GM12801 (cell line): ENCODE data around the gene PNMA6E.

Experiments
- TF ChIP-seq, protein P1 (sequence below): IDR thresholded peaks from one replicate; pipeline ENCODE4 v1.5.1; 2011; ENCODE audit warnings: control low read depth; ENCODE audit not compliant: insufficient read length; ENCODE audit errors: extremely low read depth

Gene PNMA6E

DNA sequence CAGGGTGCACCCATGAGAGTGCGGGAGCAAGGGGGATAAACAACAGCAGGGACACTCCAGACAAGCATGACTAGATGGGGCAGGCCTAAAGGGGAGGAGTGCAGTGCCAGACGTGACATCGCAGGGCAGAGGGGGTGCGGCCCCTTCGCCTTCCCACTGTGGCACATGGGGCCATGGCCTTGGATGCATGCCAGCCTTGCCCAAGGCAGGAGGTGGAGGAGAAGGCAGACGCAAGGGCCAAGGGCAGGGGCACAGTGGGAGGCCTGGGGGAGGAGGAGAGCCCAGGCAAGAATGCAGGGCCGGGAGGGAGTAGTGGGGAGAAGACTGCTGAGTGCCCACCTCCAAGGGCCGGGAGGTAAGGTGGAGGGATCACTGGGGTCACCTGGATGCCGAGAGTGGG, 21.6 kb downstream of the PNMA6E start:
- TF ChIP-seq, protein P1, sequence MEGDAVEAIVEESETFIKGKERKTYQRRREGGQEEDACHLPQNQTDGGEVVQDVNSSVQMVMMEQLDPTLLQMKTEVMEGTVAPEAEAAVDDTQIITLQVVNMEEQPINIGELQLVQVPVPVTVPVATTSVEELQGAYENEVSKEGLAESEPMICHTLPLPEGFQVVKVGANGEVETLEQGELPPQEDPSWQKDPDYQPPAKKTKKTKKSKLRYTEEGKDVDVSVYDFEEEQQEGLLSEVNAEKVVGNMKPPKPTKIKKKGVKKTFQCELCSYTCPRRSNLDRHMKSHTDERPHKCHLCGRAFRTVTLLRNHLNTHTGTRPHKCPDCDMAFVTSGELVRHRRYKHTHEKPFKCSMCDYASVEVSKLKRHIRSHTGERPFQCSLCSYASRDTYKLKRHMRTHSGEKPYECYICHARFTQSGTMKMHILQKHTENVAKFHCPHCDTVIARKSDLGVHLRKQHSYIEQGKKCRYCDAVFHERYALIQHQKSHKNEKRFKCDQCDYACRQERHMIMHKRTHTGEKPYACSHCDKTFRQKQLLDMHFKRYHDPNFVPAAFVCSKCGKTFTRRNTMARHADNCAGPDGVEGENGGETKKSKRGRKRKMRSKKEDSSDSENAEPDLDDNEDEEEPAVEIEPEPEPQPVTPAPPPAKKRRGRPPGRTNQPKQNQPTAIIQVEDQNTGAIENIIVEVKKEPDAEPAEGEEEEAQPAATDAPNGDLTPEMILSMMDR: no peak

DNA sequence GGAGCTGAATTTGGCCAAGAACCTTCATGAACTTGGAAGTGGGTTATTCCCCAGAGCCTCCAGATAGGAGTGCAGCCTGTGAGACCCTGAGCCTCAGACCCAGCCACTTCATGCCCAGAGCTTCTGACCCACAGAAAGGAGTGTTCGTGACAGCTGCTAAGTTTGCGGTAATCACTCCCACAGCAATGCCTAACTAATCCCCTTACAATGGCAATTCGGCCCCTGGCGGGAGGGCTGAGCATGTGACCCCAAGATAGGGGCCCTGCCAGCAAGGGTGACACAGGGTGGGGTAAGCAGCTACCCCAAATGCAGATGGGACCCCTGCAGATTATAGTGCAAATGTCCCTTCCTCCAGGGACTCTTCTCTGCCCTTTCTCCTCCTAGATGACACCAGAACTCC, 22.5 kb downstream of the PNMA6E start:
- TF ChIP-seq, protein P1: no peak

DNA sequence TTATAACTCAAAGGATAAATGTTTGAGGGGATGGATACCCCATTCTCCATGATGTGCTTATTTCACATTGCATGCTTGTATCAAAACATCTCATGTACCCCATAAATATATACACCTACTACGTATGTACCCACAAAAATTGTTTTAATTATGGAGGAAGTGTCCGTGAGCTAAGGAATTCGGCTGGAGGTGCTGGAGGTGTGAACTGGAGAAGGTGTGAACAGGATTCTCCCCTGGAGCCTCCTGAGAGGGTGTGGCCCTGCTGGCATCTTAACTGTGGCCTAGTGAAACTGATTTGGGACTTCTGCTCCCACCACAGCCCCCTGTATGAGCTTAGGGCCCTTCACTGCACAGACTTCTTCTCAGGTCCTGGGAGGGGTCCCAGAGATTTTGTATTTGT, 23.4 kb downstream of the PNMA6E start:
- TF ChIP-seq, protein P1: no peak

DNA sequence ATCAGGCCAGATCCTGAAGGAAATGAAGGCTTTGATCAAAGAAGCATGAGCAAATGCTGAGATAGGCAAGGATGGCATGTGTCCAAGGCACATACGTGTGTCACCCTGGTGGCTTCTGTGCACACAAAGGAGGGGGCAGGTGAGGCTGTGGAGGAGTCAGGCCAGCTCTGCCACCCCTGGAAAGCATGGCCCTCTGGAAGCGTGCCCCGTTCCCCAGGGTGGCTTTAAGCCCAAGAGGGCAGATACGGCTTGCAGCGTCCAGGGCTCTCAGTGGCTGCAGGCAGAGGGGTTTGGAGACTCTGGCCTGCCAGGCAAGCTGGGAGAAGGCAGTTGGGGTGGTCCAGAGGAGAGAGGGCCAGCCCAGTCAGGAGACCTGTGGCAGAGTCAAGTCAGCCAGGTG, 25.6 kb downstream of the PNMA6E start:
- TF ChIP-seq, protein P1: no peak

DNA sequence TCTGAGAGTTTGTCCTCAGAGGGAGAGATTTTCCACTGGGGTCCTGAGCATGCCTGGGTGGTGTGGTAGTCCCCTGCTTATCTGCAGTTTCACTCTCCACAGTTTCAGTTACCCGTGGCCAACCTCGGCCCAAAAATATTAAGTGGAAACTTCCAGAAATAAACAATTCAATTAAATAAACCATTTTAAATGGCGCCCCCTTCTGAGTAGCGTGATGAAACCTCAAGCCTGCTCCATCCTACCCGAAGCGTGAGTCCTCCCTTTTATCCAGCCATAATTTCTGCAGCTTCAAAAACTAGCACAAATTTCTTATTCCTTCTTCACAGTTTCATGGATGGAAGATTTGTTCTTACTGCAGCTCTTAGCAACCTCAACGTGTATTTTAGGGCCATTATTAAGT, 26.7 kb downstream of the PNMA6E start:
- TF ChIP-seq, protein P1: no peak

DNA sequence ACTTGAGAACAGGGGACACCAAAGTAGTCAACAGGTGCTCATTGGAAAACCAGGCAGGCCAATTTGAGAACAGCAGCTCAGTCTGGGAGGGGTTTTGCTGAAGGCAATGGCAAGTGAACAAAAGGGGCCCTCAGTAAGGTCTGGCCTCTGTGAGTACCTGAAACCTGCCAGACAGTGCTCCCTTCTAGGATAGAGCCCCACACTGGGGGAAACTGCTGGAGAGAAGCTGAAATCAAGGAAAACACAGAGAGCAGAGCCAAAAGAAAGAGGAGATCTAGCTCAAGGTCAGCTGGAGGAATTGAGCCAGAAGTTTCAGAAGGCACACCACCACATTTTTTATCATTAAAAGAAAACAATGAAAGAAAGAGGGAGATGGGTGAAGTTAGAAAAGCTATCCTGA, 28.2 kb downstream of the PNMA6E start:
- TF ChIP-seq, protein P1: no peak

DNA sequence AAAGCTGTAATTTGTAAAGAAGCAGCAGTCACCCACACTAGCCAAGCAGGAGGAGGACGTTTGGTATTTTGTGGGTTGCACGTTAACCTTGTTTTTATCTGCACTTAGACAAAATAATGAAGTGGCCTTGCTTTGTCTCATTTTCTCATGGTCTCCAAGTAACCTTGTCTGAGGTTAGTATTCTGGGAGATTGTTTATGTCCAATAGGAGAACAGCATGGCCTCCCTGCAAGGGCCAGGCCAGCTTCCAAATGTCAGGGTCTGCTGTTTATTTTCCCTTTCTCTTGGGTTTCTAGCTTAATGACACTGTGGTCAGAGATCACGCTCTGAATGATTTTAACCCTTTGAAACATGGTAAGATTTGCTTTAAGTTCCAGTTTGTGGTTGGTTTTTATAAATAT, 29.9 kb downstream of the PNMA6E start:
- TF ChIP-seq, protein P1: no peak
